K562 (cell line): ENCODE data around the gene PPP1R9B. TPM values are rescaled to one million over a fixed set of nuclear protein-coding genes. Genes with fewer than 3 reads are reported as not detected.

Source experiments
- AFF4 ChIP-seq: sonication (generic); formaldehyde crosslinking; IDR thresholded peaks from 2 replicates; pipeline ENCODE4 v1.8.0; 2023; ENCODE audit warnings: mild to moderate bottlenecking, missing genetic modification reagents
- CBFA2T3 ChIP-seq: fragments of 450-650 bp; IDR thresholded peaks from 2 replicates; pipeline ENCODE4 v1.6.1; 2017
- FOXM1 ChIP-seq, 2 experiments: fragments of 450-650 bp in 1 of 2; sonication (generic) in 1 of 2; formaldehyde crosslinking in 1 of 2; IDR thresholded peaks; 2 replicates each; pipeline versions ENCODE4 v1.6.1 to v1.9.0; 2017 to 2022; ENCODE audit warnings: low read depth in 2 of 2, mild to moderate bottlenecking in 2 of 2, missing genetic modification reagents in 1 of 2, moderate library complexity in 1 of 2
- MAFK ChIP-seq: IDR thresholded peaks from 2 replicates; pipeline ENCODE4 v1.6.1; 2011; ENCODE audit warnings: low read length, improper control_type of control experiment
- USF1 ChIP-seq: sonication (generic); formaldehyde crosslinking; IDR thresholded peaks from 2 replicates; pipeline ENCODE4 v1.9.0; 2022; ENCODE audit warnings: mild to moderate bottlenecking, missing genetic modification reagents
- ZBTB40 ChIP-seq, 2 experiments: fragments of 450-650 bp in 1 of 2; sonication (generic) in 1 of 2; formaldehyde crosslinking in 1 of 2; IDR thresholded peaks; 2 replicates each; pipeline versions ENCODE4 v1.7.1 to v1.9.0; 2016 to 2022; ENCODE audit warnings: inconsistent platforms in 1 of 2, mild to moderate bottlenecking in 1 of 2, missing genetic modification reagents in 1 of 2
- ZNF174 ChIP-seq: fragments of 250-450 bp; sonication (Bioruptor Pico); IDR thresholded peaks from 2 replicates; pipeline ENCODE4 v1.4.0; 2020; ENCODE audit warnings: mild to moderate bottlenecking
- ZNF384 ChIP-seq: IDR thresholded peaks from 2 replicates; pipeline ENCODE4 v1.6.1; 2012; ENCODE audit warnings: low read depth, low read length, improper control_type of control experiment
- ZNF830 ChIP-seq: fragments of 250-450 bp; sonication (Bioruptor Pico); IDR thresholded peaks from 2 replicates; pipeline ENCODE4 v1.5.0; 2021; ENCODE audit warnings: mild to moderate bottlenecking
- polyA plus RNA-seq, 8 experiments: library from polyadenylated mRNA; depleted of rRNA in 4 of 8; stranded (reverse) in 5 of 8; unstranded in 3 of 8; fragments of >200 nt; fragmentation: Nextera tagmentation in 2 of 8; fragmentation: Illumina TruSeq in 1 of 8; extraction: Ambion mirVana in 2 of 8; extraction: Trizol in 1 of 8; gene quantifications; 2 replicates each; pipeline versions ENCODE4 v1.2.1 to v1.2.3, GENCODE V29; 2011 to 2014; ENCODE audit warnings: inconsistent platforms in 1 of 8, missing spikeins in 1 of 8
- total RNA-seq, 7 experiments: library from RNA; depleted of rRNA in 6 of 7; stranded (reverse); fragments of >200 nt in 6 of 7; fragmentation: Illumina TruSeq in 2 of 7; extraction: Trizol in 2 of 7; gene quantifications; 2 replicates each; pipeline versions ENCODE4 v1.2.1 to v1.2.3, GENCODE V29; 2011 to 2021; ENCODE audit warnings: low replicate concordance in 1 of 7

Gene PPP1R9B
- total and polyA plus RNA-seq, 9 of the 15 experiments (the other 6 are each of a cell fraction or from before 2014, with no cell fraction given) = 0.10 to 63.5 (median 24.7) TPM

- TF ChIP-seq ZBTB40 (IDR thresholded peaks at IDR 0.05) (no peak), ZBTB40 (CRISPR knock-in tag; IDR thresholded peaks at IDR 0.05) (no peak), FOXM1 (IDR thresholded peaks at IDR 0.05; ENCODE audit: low read depth) (no peak), FOXM1 (CRISPR knock-in tag; IDR thresholded peaks at IDR 0.05; ENCODE audit: low read depth) (no peak), ZNF174 (CRISPR knock-in tag) (no peak), AFF4 (CRISPR knock-in tag) (no peak), MAFK (no peak), ZNF384 (no peak), CBFA2T3 (peak; percentile 75), ZNF830 (no peak), USF1 (CRISPR knock-in tag) (no peak)
Measured at GRCh38 chr17:50108556-50108955, 41.9 kb downstream of the PPP1R9B start (continued).
